NCI-H2227 (cell line): ENCODE results near the gene EMP3.
"Not testable (repeated sequence)": the region's sequence is repeated elsewhere in the genome, so short reads cannot be mapped to it uniquely, and the experiment has no call there.

Experiments used
- DNase-seq: peaks from one replicate; lab custom pipeline; 2025; ENCODE audit not compliant: unreplicated experiment; lab: John Stamatoyannopoulos, UW

Gene EMP3

DNA sequence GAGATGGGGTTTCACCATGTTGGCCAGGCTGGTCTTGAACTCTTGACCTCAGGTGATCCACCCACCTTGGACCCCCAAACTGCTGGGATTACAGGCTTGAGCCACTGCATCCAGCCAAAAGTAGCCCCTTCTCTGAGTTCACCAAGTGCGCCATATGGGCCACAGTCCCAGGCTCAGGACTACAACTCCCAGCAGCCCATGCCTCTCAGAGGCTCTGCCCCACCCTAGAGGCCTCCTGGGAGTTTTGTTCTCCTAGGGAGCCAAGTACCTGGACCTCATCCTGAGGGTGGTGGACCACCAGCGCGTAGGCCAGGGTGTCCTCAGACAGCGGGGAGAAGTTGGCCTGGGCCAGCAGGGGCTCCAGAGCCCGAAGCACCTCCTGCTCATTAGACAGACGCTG lies 19.5 kb downstream of the EMP3 start:
- no peak for DNase-seq

GRCh38 chr19:48346191-48346590 lies 20.8 kb downstream of the EMP3 start:
- no peak for DNase-seq

GRCh38 chr19:48348045-48348444 lies 22.7 kb downstream of the EMP3 start:
- no peak for DNase-seq

GRCh38 chr19:48348737-48349136 lies 23.4 kb downstream of the EMP3 start:
- DNase-seq, result no peak

- no peak for DNase-seq
These were observed 25.5 kb downstream of the EMP3 start for GRCh38 chr19:48350856-48351255.

DNA sequence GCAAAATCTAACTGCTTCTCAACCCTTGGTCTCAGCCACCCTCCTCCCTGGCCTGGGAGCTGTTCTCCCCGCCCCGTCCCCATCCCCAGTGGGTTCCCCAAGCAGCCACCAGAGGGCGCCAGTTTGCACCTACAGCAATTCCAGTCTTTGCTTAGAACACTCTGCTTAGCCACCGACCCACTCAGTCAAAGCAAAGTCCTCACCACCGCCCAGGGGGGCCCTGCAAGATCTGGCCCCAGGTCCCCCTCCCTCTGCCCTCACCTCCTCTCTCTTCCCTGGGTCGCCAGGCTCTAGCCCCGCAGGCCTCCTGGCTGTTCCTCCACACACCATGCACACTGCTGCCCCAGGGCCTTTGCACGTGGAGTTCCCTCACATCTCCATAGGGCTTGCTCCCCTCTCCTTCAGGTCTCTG lies 26.0 kb downstream of the EMP3 start:
- peak; percentile 43 for DNase-seq

DNA sequence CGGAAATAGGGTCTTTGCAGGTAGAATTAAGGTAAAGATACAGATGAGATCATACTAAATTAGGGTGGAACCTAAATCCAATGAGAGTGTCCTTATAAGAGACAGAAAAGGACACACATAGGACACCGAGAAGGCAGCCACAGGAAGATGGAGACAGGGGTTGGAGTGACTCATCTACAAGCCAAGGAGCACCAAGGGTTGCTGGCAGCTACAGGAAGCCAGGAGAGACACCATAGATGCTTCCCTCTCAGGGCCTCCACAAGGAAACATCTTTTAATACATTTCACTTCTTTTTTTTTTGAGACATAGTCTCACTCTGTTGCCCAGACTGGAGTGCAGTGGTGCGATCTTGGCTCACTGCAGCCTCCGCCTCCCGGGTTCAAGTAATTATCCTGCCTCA lies 28.3 kb downstream of the EMP3 start:
- DNase-seq, result no peak

DNA sequence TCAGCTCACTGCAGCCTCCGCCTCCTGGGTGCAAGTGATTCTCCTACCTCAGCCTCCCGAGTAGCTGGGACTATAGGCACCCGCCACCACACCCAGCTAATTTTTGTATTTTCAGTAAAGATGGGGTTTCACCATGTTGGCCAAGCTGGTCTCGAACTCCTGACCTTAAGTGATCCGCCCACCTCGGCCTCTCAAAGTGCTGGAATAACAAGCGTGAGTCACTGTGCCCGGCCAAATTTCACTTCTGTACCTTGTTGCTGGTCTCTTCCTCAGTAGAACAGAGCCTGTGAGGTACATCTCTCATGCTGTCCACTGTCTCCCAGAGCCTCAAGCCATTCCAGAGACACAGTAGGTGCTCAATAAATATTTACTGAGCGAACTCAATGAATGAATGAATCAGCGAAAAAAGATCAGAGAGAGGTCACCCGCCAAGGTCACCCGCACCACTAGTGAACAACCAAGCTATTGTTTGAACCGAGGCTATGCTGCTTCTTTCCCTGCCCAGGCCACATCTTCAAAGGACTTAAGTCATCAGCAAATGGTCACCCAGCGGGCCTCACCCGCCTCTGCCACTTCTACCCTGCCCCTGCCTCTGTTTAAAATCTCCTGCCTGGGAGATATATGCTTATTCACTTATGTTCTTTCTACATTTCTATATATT lies 29.1 kb downstream of the EMP3 start:
- DNase-seq, result peak; percentile 29

DNA sequence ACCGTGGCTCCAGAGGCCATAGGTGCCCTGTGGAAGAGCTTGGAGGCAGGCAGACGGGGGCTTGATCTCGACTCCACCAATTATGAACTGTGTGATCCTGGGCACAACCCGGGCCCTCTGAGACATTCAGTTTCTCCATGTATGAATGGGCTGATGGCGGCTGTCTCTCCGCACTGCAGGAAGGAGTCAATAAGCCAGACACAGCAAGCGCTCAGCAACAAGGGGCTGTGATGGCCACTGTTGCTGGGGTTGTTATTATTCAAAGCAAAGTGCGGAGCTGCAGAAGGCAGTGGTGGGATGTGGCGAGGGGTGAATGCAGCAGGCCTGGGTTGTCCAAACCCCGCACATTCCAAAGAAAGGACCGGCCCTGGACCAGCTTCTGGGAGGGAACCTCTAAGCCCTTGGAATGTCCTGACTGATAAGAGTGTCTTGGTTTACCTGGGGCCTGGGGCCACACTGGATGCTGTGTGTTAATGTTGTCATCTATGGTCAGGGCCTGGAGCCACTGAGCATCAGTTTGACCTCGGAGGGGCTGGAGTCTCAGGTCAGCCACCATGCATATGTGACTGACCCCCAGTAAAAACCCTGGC lies 30.1 kb downstream of the EMP3 start:
- no peak for DNase-seq

DNA sequence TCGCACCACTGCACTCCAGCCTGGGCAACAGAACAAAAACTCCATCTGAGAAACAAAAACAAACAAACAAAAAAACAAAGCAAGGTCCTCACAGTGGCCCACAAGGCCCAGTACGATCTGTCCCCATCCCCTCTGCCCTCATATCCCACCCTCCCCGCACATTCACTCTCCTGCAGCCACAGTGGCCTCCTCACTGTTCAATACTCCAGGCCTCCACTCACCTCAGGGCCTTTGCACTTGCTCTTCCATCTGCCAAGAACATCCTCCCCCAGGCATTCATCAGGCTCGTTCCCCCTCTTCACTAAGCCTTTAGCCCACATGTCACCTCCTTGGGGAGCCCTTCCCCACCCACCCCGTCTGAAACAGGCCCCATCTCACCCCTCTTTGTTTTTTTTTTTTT lies 33.8 kb downstream of the EMP3 start:
- no peak for DNase-seq

DNA sequence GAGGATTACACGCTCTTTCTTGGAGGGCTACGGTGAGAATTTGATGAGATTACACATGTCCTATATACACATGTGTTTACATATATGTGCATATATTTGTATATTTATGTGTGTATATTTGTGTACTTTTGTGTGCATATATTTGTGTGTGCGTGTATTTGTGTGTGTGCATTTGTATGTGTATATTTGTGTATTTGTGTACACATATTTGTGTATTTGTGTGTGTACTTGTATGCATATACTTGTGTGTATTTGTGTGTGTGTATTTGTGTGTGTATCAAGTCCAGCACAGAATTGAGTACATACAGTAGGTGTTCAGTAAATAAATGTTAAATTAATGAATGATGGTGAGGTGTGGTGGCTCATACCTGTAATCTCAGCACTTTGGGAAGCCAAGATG lies 36.6 kb downstream of the EMP3 start:
- no peak for DNase-seq

GRCh38 chr19:48362716-48363499 lies 37.6 kb downstream of the EMP3 start:
- peak; percentile 94 for DNase-seq

DNA sequence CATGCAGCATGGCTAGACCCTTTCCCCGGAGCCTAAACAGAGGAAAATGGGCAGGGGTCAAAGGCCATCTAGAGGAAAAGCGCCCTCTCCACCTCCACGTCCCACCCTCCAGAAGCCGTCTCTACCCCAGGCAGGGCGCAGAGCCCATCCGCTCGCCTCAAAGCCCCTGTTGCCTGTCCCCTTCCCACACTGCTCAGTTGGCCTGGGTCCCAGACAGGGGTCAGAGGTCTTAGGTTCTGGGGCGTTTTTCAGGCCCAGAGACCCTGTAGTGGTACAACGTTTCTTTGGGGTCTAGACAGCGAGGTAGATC lies 38.1 kb downstream of the EMP3 start:
- no peak for DNase-seq

- peak; percentile 99 for DNase-seq
These were observed 38.7 kb downstream of the EMP3 start, which contains the start of the genes SYNGR4 and TMEM143 for GRCh38 chr19:48363810-48364597. SYNGR4 (plus strand) TSS chr19:48364367; CDS start chr19:48365843, 1,476 bp downstream. TMEM143 (minus strand) TSS chr19:48363940; CDS start chr19:48363920, 20 bp downstream.

DNA sequence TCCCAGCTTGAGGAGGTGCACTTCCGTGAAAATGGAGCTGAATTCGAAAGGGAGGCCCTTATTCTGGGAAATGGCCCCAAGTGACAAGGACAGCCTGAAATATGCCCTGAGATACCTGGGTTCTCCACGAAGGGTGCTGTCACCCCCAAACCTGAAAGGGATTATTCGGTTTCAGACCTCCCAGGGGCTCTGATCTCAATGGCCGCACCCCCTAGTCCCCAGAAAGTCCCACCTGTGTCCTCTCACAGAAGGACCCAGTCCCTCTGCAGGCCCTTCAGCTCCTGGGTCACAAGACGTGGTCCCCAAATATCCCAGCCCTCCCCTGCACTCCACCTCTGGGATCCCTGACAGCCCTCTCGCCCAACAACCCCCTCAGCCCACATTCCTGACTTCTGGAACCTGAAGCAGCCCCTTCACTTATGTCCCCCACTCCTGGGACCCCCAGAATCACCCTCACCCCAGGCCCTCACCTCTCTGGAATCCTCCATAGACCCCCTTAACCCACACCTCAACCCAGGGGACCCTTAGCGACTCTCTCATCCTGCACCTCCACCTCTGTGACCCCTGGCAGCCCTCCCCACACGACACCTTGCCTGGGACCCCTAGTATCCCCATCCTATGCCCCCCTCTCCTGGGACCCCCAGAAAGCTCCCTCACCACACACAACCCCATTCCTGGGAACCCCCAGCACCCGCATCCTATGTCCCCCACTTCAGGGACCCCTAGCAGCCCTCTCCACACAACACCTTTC lies 39.4 kb downstream of the EMP3 start:
- DNase-seq, result no peak

GRCh38 chr19:48365602-48366001 lies 40.2 kb downstream of the EMP3 start:
- DNase-seq, result no peak

GRCh38 chr19:48367855-48368254 lies 42.5 kb downstream of the EMP3 start:
- DNase-seq, result no peak

- no peak for DNase-seq
These were observed 43.6 kb downstream of the EMP3 start for GRCh38 chr19:48368936-48369335.

DNA sequence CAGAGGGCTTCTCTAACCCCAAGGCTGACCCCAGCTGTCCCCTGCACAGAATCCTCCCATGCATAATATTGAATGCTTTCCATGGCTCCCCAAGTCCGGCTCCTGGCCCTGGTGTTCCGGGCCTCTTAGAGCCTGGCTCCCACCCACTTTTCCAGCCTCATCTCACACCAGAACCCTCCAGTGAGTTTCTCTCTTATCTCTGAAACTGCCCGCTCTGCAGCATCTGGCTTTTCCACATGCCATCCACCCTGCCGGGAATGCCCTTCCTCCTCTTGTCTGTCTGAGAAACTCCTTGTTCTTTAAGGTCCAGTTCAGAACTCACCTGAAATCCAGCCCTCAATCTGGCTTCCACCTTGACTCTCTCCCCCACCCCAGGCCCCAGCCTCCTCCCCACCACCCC lies 45.6 kb downstream of the EMP3 start:
- no peak for DNase-seq

DNA sequence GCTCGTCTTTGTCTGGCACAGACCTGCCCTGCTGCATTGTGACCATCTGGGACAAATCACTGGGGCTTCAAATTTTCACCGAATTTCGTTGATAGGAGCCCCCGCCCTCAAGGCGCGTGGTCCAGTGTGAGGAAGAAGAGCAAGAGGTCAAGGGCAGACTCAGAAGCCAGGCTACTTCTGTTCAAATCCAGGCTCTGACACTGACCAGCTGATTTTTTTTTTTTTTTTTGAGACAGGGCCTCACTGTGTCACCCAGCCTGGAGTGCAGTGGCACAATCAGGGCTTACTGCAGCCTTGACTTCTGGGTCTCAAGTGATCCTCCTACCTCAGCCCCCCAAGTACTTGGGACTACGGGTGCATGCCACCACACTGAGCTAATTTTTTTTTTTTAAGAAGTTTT lies 46.0 kb downstream of the EMP3 start:
- no peak for DNase-seq

GRCh38 chr19:48371771-48372170 lies 46.4 kb downstream of the EMP3 start:
- DNase-seq, result not testable (repeated sequence)
